Measurements from ENCODE around the gene SERBP1. TPM values are rescaled to one million over a fixed set of nuclear protein-coding genes. Genes with fewer than 3 reads are reported as not detected.

The SERBP1 gene
- total and polyA plus RNA-seq, 7 donors: 189 to 299 (median 226) TPM

GRCh38 chr1:67472056-67472455 is 41.9 kb upstream of the SERBP1 start:
- 23 to 27% (median 25%) methylated on average over 2 of the region's 2 CpGs for WGBS, 3 donors
- intact Hi-C loops (cut with DNase I): no loop called here
- Histone ChIP-seq H3K4me1 (peaks cover 14% of the 10 kb centered on the region), H3K9me3 (no peaks in the 10 kb centered on the region), H3K27ac (no peak overlapping the region), H3K4me3 (no peak overlapping the region), H3K36me3 (ENCODE audit: insufficient read depth in 1 of 2, low read depth in 1 of 2) (no peaks in the 10 kb centered on the region), H3K27me3 (ENCODE audit: insufficient read depth in 3 of 3, low read length in 2 of 3) (no peaks in the 10 kb centered on the region)
- DNase-seq (no peak), ATAC-seq (no peak)
- TF ChIP-seq CTCF (IDR thresholded peaks at IDR 0.05): no peak

- Histone ChIP-seq H3K4me3 (no peak overlapping the region), H3K27ac (peak overlapping the region; percentile 77), H3K27me3 (ENCODE audit: insufficient read depth in 3 of 3, low read length in 2 of 3) (no peaks in the 10 kb centered on the region), H3K9me3 (no peaks in the 10 kb centered on the region), H3K36me3 (ENCODE audit: insufficient read depth in 1 of 2, low read depth in 1 of 2) (no peaks in the 10 kb centered on the region), H3K4me1 (peaks cover 28% of the 10 kb centered on the region)
- intact Hi-C loops (cut with DNase I): loop anchor here in 1 of 2 donors (5.0 kb wide), 1 partner anchor 102 kb away; no protein-coding TSS in a partner anchor
- no peak for ATAC-seq
- no peak for TF ChIP-seq CTCF (IDR thresholded peaks at IDR 0.05)
- 61 to 67% (median 64%) methylated on average over 3 of the region's 3 CpGs for WGBS, 3 donors
- no peak for DNase-seq
Measured at GRCh38 chr1:67469431-67469830, 39.2 kb upstream of the SERBP1 start.

GRCh38 chr1:67468066-67468718 is 38.0 kb upstream of the SERBP1 start:
- Histone ChIP-seq H3K9me3 (no peaks in the 10 kb centered on the region), H3K36me3 (ENCODE audit: insufficient read depth in 1 of 2, low read depth in 1 of 2) (no peaks in the 10 kb centered on the region), H3K4me1 (peaks cover 37% of the 10 kb centered on the region), H3K4me3 (no peak overlapping the region), H3K27me3 (ENCODE audit: insufficient read depth in 3 of 3, low read length in 2 of 3) (no peaks in the 10 kb centered on the region), H3K27ac (peak overlapping the region; percentile 77)
- peak; percentile 74 to 87 (median 86) for ATAC-seq
- intact Hi-C loops (cut with DNase I): loop anchor here in 1 of 2 donors (5.0 kb wide), 1 partner anchor 101 kb away; no protein-coding TSS in a partner anchor
- TF ChIP-seq CTCF (IDR thresholded peaks at IDR 0.05): no peak
- DNase-seq: peak; percentile 30 to 57
- WGBS, 3 donors: 20 to 27% (median 20%) methylated on average over 4 of the region's 4 CpGs

GRCh38 chr1:67465375-67465774 is 35.2 kb upstream of the SERBP1 start:
- H3K4me3 ChIP-seq: no peak overlapping the region
- no peaks in the 10 kb centered on the region for H3K36me3 ChIP-seq (ENCODE audit: insufficient read depth in 1 of 2, low read depth in 1 of 2)
- peak overlapping the region; percentile 81 for H3K27ac ChIP-seq
- 42 to 51% (median 43%) methylated on average over 4 of the region's 4 CpGs for WGBS, 3 donors
- no peak for DNase-seq
- H3K4me1 ChIP-seq: peaks cover 61% of the 10 kb centered on the region
- no peaks in the 10 kb centered on the region for H3K27me3 ChIP-seq (ENCODE audit: insufficient read depth in 3 of 3, low read length in 2 of 3)
- H3K9me3 ChIP-seq: no peaks in the 10 kb centered on the region
- ATAC-seq: no peak
- intact Hi-C loops (cut with DNase I): loop anchor here in 1 of 2 donors (5.0 kb wide), 1 partner anchor 98 kb away; no protein-coding TSS in a partner anchor
- no peak for TF ChIP-seq CTCF (IDR thresholded peaks at IDR 0.05)
